ENCODE data around the gene PEA15.

DNA sequence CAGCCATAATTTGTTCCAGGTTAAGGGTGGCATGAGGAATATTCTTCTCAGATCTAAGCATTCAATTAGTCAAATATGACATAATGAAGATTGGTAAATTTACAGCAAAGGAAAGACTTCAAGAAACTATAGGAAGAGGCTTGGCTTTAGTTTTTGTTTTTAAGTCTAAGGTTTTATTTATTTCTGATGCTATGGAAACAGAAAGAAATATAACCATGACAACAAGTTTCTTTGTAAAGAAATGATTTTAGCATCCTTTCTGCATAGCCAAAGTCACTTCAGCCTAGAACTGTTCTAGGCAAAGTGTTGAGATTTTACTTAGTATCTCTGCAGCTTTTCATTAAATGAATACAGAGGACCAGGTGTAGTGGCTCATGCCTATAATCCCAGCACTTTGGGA, 27.7 kb downstream of the PEA15 start:
- TF ChIP-seq KAT7 (CRISPR knock-in tag; IDR thresholded peaks at IDR 0.05; ENCODE audit: borderline replicate concordance): no peak
- TF ChIP-seq, protein P1, sequence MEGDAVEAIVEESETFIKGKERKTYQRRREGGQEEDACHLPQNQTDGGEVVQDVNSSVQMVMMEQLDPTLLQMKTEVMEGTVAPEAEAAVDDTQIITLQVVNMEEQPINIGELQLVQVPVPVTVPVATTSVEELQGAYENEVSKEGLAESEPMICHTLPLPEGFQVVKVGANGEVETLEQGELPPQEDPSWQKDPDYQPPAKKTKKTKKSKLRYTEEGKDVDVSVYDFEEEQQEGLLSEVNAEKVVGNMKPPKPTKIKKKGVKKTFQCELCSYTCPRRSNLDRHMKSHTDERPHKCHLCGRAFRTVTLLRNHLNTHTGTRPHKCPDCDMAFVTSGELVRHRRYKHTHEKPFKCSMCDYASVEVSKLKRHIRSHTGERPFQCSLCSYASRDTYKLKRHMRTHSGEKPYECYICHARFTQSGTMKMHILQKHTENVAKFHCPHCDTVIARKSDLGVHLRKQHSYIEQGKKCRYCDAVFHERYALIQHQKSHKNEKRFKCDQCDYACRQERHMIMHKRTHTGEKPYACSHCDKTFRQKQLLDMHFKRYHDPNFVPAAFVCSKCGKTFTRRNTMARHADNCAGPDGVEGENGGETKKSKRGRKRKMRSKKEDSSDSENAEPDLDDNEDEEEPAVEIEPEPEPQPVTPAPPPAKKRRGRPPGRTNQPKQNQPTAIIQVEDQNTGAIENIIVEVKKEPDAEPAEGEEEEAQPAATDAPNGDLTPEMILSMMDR (IDR thresholded peaks at IDR 0.05): no peak
- TF ChIP-seq SMAD3 (CRISPR knock-in tag; IDR thresholded peaks at IDR 0.05; ENCODE audit: borderline replicate concordance): no peak
- no peak for TF ChIP-seq RELA (CRISPR knock-in tag; IDR thresholded peaks at IDR 0.05; ENCODE audit: borderline replicate concordance)
- no peak for TF ChIP-seq ESRRA (CRISPR knock-in tag; IDR thresholded peaks at IDR 0.05; ENCODE audit: borderline replicate concordance)
- TF ChIP-seq ZNF263 (CRISPR knock-in tag; IDR thresholded peaks at IDR 0.05; ENCODE audit: low read depth): no peak
- TF ChIP-seq ELF4 (CRISPR knock-in tag; IDR thresholded peaks at IDR 0.05; ENCODE audit: low read depth): no peak
- TF ChIP-seq, protein P2, sequence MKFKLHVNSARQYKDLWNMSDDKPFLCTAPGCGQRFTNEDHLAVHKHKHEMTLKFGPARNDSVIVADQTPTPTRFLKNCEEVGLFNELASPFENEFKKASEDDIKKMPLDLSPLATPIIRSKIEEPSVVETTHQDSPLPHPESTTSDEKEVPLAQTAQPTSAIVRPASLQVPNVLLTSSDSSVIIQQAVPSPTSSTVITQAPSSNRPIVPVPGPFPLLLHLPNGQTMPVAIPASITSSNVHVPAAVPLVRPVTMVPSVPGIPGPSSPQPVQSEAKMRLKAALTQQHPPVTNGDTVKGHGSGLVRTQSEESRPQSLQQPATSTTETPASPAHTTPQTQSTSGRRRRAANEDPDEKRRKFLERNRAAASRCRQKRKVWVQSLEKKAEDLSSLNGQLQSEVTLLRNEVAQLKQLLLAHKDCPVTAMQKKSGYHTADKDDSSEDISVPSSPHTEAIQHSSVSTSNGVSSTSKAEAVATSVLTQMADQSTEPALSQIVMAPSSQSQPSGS (CRISPR knock-in tag; IDR thresholded peaks at IDR 0.05; ENCODE audit: borderline replicate concordance, low read depth): no peak
- no peak for TF ChIP-seq FOXJ3 (CRISPR knock-in tag; IDR thresholded peaks at IDR 0.05; ENCODE audit: borderline replicate concordance)
- no peak for TF ChIP-seq ATF1 (CRISPR knock-in tag; IDR thresholded peaks at IDR 0.05)
- no peak for TF ChIP-seq TCF7 (CRISPR knock-in tag; IDR thresholded peaks at IDR 0.05; ENCODE audit: low read depth)
- no peak for TF ChIP-seq SP1 (CRISPR knock-in tag; conservative IDR thresholded peaks at IDR 0.05)
- TF ChIP-seq HMGA2 (CRISPR knock-in tag; IDR thresholded peaks at IDR 0.05): no peak
- no peak for TF ChIP-seq TEAD1 (CRISPR knock-in tag; IDR thresholded peaks at IDR 0.05)
